H1 (cell line): ENCODE data around the gene REPS2.

Experiments used
- CEBPB ChIP-seq: IDR thresholded peaks from 2 replicates; pipeline ENCODE4 v1.6.1; 2012; ENCODE audit warnings: low read depth, low read length
- EZH2 ChIP-seq: fragments of 200-600 bp; sonication (generic); IDR thresholded peaks from 2 replicates; pipeline ENCODE4 v1.7.1; 2012; ENCODE audit warnings: low read depth, mild to moderate bottlenecking, moderate library complexity, low read length, inconsistent platforms; ENCODE audit not compliant: severe bottlenecking
- JUND ChIP-seq: IDR thresholded peaks from 2 replicates; pipeline ENCODE4 v1.6.1; 2011; ENCODE audit warnings: mild to moderate bottlenecking, improper control_type of control experiment, low read length
- NANOG ChIP-seq: IDR thresholded peaks from 2 replicates; pipeline ENCODE4 v1.6.1; 2011; ENCODE audit warnings: low read length, low read depth, mild to moderate bottlenecking, inconsistent platforms; ENCODE audit not compliant: insufficient read depth, poor library complexity, severe bottlenecking
- POLR2AphosphoS5 ChIP-seq: IDR thresholded peaks from 2 replicates; pipeline ENCODE4 v1.6.1; 2011; ENCODE audit warnings: low read depth, low read length
- RFX5 ChIP-seq: IDR thresholded peaks from 2 replicates; pipeline ENCODE4 v1.6.1; 2011; ENCODE audit warnings: low read depth, low read length, improper control_type of control experiment, borderline replicate concordance
- SUZ12 ChIP-seq: fragments of 200-600 bp; sonication (generic); IDR thresholded peaks from 2 replicates; pipeline ENCODE4 v1.6.1; 2012; ENCODE audit warnings: mild to moderate bottlenecking, inconsistent platforms, low read length, moderate library complexity, mixed read lengths
- TBP ChIP-seq: IDR thresholded peaks from 2 replicates; pipeline ENCODE4 v1.6.1; 2011; ENCODE audit warnings: low read depth, low read length, improper control_type of control experiment
- TEAD4 ChIP-seq: IDR thresholded peaks from 2 replicates; pipeline ENCODE4 v1.6.1; 2012; ENCODE audit warnings: low read depth, low read length, inconsistent platforms, mixed read lengths
- YY1 ChIP-seq: IDR thresholded peaks from 2 replicates; pipeline ENCODE4 v1.6.1; 2011; ENCODE audit warnings: low read depth, mild to moderate bottlenecking, low read length
- TF ChIP-seq, protein P1 (sequence below): IDR thresholded peaks from 2 replicates; pipeline ENCODE4 v1.6.1; 2012; ENCODE audit warnings: inconsistent platforms
- TF ChIP-seq, protein P2 (sequence below), 3 experiments: IDR thresholded peaks; 1 replicate in 2 of 3; 2 replicates in 1 of 3; pipeline versions ENCODE4 v1.5.1 to v1.6.1; 2011; ENCODE audit warnings: low read length in 3 of 3, mild to moderate bottlenecking in 3 of 3, inconsistent platforms in 2 of 3, low read depth in 1 of 3, moderate library complexity in 1 of 3; ENCODE audit not compliant: insufficient read depth in 1 of 3; ENCODE audit errors: control extremely low read depth in 1 of 3
- TF ChIP-seq, protein P3 (sequence below): IDR thresholded peaks from 2 replicates; pipeline ENCODE4 v1.6.1; 2011; ENCODE audit warnings: low read length, improper control_type of control experiment
- TF ChIP-seq, protein P4 (sequence below): IDR thresholded peaks from 2 replicates; pipeline ENCODE4 v1.6.1; 2012; ENCODE audit warnings: inconsistent platforms

DNA sequence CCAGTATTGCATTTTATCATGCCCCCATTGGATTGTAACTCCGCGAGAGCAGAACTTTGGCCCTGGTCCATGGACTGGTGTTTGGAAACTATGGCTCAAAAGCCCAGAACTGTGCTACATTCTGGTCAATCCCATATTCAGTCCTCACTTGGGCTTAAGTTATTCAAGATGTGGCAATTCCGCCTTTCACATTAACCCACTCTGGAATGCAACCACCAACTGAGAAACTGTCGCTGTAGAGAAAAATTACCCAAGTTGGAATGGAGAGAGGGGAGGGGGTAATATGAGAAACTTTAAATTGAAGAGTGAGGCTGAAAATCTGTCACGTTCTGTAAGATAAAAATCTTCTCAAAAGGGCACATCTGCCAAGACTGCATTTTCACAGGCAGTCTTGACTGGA lies 239.0 kb downstream of the REPS2 start:
- TF ChIP-seq, protein P1, sequence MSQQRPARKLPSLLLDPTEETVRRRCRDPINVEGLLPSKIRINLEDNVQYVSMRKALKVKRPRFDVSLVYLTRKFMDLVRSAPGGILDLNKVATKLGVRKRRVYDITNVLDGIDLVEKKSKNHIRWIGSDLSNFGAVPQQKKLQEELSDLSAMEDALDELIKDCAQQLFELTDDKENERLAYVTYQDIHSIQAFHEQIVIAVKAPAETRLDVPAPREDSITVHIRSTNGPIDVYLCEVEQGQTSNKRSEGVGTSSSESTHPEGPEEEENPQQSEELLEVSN, result no peak
- TF ChIP-seq, protein P2, sequence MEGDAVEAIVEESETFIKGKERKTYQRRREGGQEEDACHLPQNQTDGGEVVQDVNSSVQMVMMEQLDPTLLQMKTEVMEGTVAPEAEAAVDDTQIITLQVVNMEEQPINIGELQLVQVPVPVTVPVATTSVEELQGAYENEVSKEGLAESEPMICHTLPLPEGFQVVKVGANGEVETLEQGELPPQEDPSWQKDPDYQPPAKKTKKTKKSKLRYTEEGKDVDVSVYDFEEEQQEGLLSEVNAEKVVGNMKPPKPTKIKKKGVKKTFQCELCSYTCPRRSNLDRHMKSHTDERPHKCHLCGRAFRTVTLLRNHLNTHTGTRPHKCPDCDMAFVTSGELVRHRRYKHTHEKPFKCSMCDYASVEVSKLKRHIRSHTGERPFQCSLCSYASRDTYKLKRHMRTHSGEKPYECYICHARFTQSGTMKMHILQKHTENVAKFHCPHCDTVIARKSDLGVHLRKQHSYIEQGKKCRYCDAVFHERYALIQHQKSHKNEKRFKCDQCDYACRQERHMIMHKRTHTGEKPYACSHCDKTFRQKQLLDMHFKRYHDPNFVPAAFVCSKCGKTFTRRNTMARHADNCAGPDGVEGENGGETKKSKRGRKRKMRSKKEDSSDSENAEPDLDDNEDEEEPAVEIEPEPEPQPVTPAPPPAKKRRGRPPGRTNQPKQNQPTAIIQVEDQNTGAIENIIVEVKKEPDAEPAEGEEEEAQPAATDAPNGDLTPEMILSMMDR (IDR thresholded peaks at IDR 0.05; ENCODE audit: control extremely low read depth in 1 of 3, insufficient read depth in 1 of 3, low read depth in 1 of 3, low read length in 3 of 3), result no peak
- TF ChIP-seq TBP (no peak), RFX5 (no peak), EZH2 (no peak), CEBPB (no peak), TEAD4 (no peak), JUND (no peak), YY1 (no peak), SUZ12 (no peak), NANOG (no peak), POLR2AphosphoS5 (no peak)
- TF ChIP-seq, protein P3, sequence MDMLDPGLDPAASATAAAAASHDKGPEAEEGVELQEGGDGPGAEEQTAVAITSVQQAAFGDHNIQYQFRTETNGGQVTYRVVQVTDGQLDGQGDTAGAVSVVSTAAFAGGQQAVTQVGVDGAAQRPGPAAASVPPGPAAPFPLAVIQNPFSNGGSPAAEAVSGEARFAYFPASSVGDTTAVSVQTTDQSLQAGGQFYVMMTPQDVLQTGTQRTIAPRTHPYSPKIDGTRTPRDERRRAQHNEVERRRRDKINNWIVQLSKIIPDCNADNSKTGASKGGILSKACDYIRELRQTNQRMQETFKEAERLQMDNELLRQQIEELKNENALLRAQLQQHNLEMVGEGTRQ, result no peak
- TF ChIP-seq, protein P4, sequence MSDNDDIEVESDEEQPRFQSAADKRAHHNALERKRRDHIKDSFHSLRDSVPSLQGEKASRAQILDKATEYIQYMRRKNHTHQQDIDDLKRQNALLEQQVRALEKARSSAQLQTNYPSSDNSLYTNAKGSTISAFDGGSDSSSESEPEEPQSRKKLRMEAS, result no peak
